Uterus (tissue), 2 donors: Measurements from ENCODE around the gene KCNQ1OT1.

Experiments
- CTCF ChIP-seq, 4 experiments: fragments of 200-600 bp in 2 of 4; fragments of 450-650 bp in 2 of 4; sonication (generic) in 2 of 4; IDR thresholded peaks; one replicate each; pipeline ENCODE4 v1.5.1; 2016 to 2019; ENCODE audit warnings: antibody characterized with exemption in 4 of 4, mild to moderate bottlenecking in 2 of 4, moderate library complexity in 1 of 4
- POLR2A ChIP-seq, 2 donors: fragments of 450-650 bp; IDR thresholded peaks; one replicate each; pipeline ENCODE4 v1.6.1; 2016; ENCODE audit warnings: antibody characterized with exemption in 2 of 2, mild to moderate bottlenecking in 1 of 2, moderate library complexity in 1 of 2

- no peak for TF ChIP-seq POLR2A (IDR thresholded peaks at IDR 0.05)
- peak in 2 of 4 experiments; percentile 17 to 19 for TF ChIP-seq CTCF (IDR thresholded peaks at IDR 0.05)
Observed at GRCh38 chr11:2566223-2567025, 133.4 kb downstream of the KCNQ1OT1 start.
